CD4-positive, alpha-beta T cell treated with Interleukin-2 at 100 ng/mL for 4 hours (primary cell): Measurements from ENCODE around the gene PKM.
A peak's percentile ranks its signal among the peaks of the same experiment; 100 is the strongest.

Experiments used
- DNase-seq: peaks from one replicate; pipeline ENCODE4 v3.0.0-alpha.2; 2020; ENCODE audit warnings: low spot score

Gene PKM

GRCh38 chr15:72235298-72235697, 4.3 kb upstream of the PKM start:
- DNase-seq: no peak

GRCh38 chr15:72233769-72234168, 2.8 kb upstream of the PKM start:
- no peak for DNase-seq

GRCh38 chr15:72231833-72232478, 966 bp upstream of the PKM start:
- DNase-seq: peak; percentile 81

- peak; percentile 57 for DNase-seq
Observed at GRCh38 chr15:72230197-72231065, 559 bp downstream of the PKM start.

GRCh38 chr15:72229947-72230196, 1.1 kb downstream of the PKM start:
- no peak for DNase-seq

- DNase-seq: peak; percentile 45
Observed at GRCh38 chr15:72229076-72229946, 1.7 kb downstream of the PKM start.

- no peak for DNase-seq
Observed at GRCh38 chr15:72227720-72228119, 3.3 kb downstream of the PKM start.

GRCh38 chr15:72227192-72227586, 3.8 kb downstream of the PKM start:
- DNase-seq: peak; percentile 68

- no peak for DNase-seq
Observed at GRCh38 chr15:72223278-72223677, 7.7 kb downstream of the PKM start.

GRCh38 chr15:72222393-72222792, 8.6 kb downstream of the PKM start:
- DNase-seq: no peak

- DNase-seq: no peak
Observed at GRCh38 chr15:72220687-72221086, 10.3 kb downstream of the PKM start.

GRCh38 chr15:72217216-72217615, 13.8 kb downstream of the PKM start:
- DNase-seq: no peak

- no peak for DNase-seq
Observed at GRCh38 chr15:72216079-72216478, 14.9 kb downstream of the PKM start.

- no peak for DNase-seq
Observed at GRCh38 chr15:72207558-72208085, 23.4 kb downstream of the PKM start.

- DNase-seq: no peak
Observed at GRCh38 chr15:72206677-72207000, 24.4 kb downstream of the PKM start.

- no peak for DNase-seq
Observed at GRCh38 chr15:72205896-72206676, 24.9 kb downstream of the PKM start.

- DNase-seq: no peak
Observed at GRCh38 chr15:72205273-72205672, 25.7 kb downstream of the PKM start.

GRCh38 chr15:72203507-72203837, 27.5 kb downstream of the PKM start:
- no peak for DNase-seq

GRCh38 chr15:72202801-72203506, 28.0 kb downstream of the PKM start:
- DNase-seq: no peak

- no peak for DNase-seq
Observed at GRCh38 chr15:72202302-72202701, 28.7 kb downstream of the PKM start.

- DNase-seq: no peak
Observed at GRCh38 chr15:72201391-72201921, 29.5 kb downstream of the PKM start.
